HG03571 (cell line): ENCODE data around the gene MAS1L.

Experiments
- ATAC-seq: cut with Tn5 transposase; IDR thresholded peaks from one replicate; pipeline ENCODE4 v1.9.1; 2021; ENCODE audit not compliant: unreplicated experiment

MAS1L gene, protein sequence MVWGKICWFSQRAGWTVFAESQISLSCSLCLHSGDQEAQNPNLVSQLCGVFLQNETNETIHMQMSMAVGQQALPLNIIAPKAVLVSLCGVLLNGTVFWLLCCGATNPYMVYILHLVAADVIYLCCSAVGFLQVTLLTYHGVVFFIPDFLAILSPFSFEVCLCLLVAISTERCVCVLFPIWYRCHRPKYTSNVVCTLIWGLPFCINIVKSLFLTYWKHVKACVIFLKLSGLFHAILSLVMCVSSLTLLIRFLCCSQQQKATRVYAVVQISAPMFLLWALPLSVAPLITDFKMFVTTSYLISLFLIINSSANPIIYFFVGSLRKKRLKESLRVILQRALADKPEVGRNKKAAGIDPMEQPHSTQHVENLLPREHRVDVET

DNA sequence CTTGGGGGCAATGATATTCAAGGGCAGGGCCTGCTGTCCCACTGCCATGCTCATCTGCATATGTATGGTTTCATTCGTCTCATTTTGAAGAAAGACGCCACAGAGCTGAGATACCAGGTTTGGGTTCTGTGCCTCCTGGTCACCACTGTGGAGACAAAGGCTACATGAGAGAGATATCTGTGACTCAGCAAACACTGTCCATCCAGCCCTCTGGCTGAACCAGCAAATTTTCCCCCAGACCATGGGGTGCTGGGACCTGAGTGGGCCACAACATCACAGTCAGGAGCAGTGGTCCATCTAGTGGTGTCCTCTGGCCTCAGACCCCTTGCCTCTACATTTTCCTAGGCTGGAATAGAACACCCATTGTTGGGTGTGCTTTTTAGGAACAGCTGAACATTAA lies at the start of gene MAS1L:
MAS1L (minus strand) TSS at position 297 of the 400 bp plus-strand sequence; CDS start at position 243, 54 bp downstream.
- ATAC-seq = no peak

DNA sequence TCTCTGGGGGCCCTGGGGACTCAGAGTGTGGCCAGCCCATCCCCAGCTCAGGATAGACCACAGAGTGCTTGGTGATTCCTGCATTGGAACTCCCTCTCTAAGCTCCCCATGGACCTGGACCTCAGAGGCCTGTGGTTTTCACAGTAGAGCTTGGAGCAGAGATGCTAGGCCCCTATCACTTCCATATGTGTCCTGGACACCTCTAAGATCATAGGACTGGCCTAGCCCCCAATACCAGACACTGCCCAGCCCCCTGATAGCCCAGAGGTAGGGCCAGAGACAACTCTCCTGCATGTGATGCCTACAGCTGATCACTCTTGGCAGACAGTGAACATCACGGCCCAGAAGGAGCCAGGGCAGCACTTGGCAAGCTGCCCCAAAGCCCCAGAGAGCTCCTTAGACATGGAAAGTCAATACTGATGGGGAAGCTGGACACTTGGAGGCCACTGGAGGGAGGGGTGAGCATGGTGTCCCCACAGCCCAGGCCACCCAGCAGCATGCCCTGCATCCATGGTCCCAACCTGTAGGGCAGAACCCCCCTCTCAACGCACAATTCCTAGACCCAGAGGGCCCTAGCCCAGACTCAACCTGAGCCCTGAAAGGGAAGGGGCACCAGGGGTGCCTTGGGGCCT lies 44.7 kb upstream of the MAS1L start:
- ATAC-seq = no peak

DNA sequence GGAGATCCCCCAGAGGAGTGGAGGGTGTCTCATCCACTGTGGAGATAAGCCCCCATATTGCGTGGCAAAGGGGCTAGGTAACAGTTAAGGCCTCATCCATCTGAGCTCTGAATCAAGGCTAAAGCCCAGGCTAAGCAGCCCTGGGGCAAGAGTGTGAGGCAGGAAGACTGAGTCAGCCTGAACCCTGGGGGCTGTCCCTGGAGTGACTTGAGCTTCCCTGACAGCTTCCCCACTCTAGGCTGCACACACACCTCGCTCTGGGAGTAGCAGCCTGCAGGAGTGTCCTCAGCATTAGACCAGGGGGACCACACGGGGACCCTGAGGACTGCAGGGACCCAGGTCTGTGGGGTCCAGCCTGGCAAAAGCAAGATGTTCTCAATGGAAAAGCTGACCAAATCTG lies 43.9 kb upstream of the MAS1L start:
- ATAC-seq = no peak

DNA sequence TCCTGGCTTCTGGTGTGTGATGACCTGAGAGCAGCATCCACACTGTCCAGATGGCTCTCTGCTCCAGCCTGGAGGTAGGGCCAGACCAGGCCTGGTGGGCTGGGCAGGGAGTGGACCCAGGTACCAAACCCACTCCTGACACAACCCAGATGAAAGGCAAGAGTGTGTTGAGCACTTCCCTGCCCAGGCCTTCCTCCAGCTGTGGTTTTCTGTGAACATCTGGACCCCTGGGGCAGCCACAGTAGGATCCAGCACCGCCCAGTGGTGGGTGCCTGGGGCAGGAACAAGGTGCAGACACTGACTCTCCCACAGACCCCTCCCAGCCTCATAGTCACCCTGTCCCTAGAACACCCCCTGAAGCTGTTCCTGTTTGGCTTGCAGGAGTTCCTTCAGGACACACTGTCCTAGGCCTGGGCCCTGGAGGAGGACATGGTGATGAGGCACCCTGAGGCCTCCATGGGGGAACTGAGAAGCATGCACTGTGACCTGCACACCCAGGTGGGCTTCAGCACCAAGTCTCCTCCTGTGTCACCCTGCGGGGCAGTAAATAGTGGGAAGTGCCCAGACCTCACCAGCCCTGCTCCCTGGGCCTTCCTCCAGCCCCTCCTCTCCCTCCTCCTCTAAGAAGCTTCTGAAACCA lies 43.0 kb upstream of the MAS1L start:
- no peak for ATAC-seq

DNA sequence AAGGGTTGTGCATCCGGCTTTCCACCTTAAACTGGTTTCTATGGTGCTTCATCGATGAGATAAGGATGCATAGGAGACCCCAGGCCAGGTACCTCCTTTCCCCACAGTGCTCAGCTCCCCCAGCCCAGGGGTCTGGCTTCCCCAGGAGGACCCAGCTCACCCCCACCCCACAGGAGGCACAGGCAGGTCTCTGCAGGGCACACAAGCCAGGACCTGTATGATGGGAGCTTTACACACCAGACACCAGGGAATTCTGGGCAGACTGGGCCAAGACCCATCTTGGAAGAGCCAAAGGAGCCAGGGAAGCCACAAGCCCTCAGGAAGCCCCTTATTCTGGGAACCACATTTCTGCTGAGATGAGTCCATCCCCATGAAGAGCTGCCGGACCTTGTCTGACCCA lies 42.2 kb upstream of the MAS1L start:
- no peak for ATAC-seq

DNA sequence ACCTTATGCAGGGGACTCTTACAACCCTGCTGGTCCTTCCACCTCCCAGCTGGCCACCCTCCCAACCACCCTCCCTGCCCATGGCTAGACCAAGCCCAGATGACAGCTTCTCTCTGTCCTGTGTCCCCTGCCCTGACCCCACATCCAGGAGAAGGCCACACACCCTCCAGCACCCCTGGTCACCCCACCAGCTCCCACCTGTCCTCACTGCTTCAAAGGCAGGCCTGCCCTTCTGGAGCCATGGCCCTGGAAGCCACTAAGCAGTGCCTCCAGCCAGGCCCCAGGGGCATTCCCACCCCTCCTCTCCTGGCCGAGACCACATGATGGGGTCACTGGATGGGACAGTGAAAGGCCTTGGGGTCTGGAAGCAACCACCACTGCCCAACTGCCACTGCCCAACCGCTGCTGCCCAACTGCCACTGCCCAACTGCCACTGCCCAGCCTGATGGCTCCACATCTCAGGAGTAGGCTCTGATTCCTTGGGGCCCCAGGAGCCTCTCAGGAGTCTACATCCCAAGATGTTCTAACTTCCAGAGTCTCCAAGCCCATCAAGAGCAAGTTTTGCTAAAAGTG lies 41.3 kb upstream of the MAS1L start:
- no peak for ATAC-seq

DNA sequence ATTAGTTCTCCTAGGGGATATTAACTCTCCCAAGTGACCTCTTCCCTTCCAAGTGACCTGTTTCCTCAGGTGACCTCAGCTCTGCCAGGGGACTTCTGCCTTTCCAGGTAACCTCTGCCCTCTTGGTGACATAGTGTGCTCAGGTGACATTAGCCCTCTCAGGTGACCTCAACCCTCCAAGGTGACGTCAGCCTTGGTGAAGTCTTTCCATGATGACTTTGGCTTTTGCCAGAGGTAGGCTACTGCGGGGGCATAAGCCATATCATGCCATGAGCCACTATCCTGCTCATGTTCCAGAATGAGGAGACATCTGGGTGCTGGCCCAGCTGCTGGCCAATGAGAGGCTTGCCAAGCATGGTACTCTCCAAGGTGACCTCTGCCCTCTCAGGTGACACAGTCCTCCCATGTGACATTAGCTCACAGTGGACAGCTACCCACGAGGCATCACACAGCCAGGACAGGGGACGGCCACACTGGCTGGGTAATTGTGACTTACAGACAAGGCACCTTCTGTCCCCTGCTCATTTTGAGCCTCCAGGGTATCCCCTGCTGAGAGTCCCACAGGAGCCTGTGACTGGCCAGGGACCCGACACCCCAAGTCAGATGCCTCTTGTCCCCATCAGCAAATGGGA lies 40.7 kb upstream of the MAS1L start:
- no peak for ATAC-seq

DNA sequence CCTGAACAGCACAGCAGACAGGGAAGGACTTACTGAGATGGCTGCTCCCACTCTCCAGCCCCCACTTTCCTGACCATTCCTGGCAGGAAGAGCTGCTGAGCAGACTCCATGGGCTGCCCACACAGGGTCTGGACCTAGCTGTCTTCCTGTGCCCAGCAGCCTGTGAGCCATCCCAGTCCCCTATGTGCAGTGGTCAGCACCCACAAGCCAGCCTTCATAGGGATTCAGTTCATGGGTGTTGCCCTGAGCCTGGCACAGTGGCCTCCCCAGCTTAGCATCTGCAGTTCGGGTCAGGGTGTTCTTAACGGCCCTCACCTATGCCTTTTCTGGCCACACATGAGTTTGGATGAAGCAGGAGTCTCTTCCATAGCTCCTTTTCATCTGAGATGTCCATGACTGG lies 39.8 kb upstream of the MAS1L start:
- no peak for ATAC-seq

DNA sequence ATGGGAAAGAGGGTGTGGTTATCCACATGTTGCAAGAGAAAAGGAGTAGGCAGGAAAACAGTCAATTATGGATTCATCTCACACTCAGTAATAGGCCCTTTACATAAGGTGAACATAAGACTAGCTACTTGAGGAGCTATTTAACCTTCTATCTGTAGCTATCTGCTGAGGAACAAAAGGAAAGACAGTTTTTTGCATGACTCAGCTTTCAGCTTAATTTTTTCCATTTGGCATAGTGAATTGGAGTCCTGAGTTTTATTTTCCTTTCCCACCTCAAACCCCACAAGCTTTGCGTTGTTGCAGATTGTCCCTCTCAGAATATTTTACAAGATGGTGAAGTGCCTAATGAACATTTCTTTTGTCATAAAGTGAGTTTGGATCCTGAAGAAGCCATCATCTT lies 39.4 kb upstream of the MAS1L start:
- ATAC-seq = no peak

DNA sequence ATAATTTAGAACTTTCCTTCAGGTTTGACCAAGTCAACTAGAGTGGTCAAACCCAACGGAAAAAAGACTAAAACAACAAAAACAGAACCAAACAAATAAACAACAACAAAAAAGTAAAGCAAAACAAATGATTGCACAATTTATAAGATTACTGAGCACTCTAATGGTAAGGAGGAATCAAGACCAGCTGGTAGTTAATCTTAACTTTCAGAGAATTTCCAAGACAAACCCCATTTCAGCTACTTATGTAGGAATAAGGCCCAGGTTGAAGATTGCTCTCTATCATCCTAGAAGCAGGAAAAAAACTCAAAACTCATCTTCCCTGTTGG lies 37.5 kb upstream of the MAS1L start:
- ATAC-seq = no peak

DNA sequence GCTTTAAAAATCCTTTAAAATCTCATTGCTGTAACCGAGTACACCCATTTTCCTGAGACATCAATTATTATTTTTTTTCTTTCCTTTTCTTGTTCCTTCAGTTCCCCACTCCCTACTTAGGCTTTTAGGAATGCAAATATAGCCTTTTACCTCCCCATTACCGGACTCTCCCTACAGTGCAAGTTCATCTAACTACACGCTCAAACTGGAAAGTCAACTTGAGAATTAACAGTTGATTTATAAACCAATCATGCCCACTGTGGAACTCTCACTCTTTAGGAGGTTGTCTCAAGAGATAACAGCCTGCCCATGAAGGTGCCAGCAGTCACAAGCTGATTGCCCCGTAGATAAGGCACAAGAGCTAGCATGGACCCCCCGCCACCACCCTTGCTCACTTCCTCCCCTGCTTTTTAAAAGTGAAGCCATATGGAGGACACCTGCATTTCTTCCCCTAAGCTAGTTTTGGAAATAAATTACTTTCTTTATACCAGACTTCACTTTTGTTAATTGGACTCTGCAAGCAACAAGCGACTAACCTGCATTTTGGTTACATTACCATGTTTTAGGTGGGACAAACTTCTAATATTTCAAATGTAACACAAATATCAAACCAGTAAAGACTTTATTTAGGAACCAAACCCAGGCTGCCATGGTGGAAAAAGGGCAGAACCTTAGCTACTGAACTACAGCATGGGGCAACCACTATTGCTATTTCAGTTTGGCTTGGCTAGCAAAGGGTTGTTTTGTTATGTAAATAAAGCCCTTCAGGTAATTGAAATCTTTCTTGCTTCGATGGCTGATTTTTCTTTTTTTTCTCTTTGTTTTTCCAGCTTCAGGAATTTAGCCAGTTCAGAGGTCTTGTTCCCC lies 36.9 kb upstream of the MAS1L start:
- no peak for ATAC-seq

DNA sequence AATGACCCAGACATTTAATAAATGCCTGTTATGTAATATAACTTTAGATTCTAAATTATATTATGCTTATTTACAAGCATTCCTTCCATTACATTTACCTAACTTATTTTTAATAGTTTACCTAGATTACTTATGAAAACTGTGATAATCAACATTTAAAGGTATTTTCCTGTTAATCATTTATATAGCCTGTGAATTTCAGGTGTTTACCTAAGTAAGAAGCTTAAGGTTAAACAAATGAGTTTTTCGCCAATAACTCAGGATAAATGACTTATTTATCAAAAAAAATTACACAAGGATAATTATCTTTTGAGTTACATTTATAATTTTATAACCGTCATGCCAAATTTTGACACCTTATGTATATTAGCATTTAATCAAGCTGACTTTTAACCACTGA lies 36.3 kb upstream of the MAS1L start:
- no peak for ATAC-seq

DNA sequence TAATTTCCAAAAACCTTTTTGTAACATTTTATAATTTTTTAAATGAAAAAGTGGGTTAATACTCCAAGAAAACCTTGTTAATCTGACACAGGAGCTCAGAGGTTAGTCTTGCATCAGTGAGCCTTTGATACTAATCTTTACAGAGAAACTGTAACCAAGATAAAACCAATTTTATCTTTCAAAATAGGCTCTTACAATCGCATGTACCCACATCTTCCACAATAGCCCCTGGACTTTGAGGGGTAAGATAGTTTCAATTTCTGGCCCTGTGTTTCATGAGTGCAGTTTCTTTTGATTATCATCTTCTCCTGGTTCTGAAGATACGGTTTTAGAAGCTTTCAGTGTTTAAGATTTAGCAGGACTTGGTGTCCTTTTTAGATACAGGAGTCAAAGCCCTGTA lies 34.5 kb upstream of the MAS1L start:
- ATAC-seq = no peak

DNA sequence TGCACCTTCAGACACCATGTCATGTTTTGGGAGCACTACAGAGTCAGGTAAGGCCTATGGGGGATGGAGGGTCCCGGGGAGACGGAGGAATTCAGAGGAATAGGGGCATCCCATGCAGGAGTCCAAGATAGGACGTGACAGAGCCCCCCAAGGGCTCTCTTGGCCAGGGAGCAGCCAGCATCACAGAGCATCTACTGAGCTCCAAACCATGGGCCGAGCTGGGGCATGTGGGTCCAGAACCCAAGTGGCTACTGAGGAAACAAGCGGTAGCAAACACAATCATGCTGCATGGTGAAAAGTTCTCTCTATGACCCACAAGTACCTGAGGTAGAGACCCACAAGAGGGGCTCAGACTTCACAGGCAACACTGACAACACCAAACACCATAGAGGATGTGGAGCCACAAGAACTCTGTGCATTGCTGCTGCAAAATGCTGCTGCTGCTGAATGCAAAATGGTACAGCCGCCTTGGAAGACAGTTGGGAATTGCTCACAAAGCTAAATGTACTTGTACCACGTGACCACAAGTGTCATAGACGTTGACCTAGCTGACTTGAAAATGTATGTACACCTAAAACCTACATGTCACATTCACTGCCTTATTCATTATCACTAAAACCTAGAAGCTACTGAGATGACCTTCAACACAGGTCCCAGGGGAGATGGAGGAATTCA lies 33.4 kb upstream of the MAS1L start:
- no peak for ATAC-seq

DNA sequence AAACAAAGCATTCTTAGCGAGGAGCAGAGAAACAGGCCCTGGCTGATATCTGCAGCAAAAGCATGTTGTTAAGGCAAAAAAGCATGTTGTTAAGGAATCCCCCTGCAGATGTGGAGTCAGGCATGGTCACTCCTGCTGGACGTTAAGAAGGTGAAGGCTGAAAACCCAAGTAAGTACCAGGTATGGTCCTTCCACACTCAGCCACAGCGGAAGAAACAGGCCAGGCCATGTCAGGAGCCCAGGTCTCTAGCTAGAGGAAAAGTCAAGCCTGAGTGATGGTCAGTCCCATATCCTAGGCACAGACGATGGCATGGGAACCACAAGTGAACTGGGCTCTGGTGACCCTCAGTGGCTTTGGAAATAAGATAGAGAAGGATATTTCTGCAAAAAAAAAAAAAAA lies 32.5 kb upstream of the MAS1L start:
- no peak for ATAC-seq

DNA sequence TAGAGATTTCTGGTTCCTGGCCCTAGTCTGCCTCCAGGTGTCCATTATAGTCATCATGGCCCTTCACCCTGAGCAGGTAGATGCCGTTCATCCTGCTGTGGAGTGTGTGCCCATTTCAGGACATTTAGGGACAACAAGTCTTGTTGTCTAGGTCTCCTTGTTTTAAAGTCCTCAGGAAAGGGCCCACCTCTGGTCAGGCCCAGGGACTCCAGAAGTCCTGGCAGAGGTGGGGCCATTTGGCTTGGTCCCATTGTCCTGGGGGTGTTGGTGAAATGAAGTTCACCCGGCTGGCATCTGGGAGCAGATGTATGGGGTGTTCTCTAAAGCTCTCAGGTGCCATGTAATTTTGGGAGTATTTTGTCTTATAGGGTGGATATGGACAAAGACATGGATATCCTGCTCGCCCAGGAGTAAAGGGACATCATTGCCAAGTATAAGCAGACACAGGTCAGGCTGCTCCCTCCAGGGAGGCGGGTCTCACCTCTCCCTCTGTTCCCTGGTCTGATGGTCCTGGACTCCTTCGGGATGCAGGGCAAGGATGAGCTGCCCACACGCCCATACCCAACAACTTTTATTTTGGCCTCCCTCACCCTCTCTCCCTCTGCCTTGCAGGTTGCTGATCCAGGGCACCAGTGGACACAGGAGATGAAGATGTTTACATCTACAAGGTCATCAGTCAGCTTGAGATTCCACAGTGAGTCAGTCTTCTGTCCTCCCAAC lies 31.7 kb upstream of the MAS1L start:
- ATAC-seq = no peak

DNA sequence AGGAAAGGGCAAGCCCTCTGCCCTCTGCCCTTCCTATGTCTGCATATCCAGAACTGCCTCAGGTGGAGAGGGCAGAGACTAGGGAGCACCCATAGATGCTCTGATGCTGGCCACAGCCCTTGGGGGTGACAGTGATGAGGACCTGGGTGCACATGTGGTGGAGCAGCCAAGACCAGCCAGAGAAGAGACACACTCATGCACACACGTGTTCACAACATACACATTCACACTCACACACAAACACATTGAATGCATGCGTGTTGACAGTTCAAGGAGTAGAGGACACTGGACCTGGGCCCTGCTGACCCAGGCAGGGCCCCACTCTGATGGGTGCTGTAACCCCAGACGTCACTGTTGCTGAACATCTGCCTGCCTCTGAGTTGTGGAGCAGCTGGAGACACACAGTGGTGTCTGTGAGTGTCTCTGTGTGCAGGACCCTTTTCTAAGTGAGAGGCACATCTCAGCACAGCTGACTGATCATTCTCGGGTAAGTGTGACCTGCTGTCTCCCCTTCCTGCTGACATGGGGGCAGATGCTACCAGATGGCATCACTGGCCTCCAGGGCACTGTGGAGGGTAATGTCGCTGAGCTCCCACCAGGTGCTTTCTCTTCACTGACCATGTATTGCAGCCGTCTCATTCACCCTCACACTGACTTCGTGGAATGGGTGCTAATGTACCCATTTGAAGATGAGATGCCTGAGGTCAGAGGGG lies 30.1 kb upstream of the MAS1L start:
- no peak for ATAC-seq

DNA sequence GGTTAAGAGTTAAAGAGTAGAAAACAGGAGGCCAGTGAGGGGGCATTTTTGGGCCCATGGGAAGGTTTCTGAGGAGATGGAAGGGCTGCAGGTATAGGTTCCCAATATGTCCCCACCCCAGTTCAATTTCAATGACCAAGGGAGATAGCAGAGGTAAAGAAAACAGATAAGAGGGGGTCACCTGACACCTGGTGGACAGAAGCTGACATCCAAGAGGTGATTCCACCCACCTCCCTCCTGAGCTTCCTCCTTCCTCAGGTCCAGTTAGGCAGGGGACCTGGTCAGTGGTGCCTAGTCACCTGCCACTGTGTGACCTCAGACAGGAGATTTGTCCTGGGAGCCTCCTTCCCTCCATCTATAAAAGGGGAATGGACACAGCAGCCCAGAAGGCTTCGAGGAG lies 29.5 kb upstream of the MAS1L start:
- no peak for ATAC-seq

DNA sequence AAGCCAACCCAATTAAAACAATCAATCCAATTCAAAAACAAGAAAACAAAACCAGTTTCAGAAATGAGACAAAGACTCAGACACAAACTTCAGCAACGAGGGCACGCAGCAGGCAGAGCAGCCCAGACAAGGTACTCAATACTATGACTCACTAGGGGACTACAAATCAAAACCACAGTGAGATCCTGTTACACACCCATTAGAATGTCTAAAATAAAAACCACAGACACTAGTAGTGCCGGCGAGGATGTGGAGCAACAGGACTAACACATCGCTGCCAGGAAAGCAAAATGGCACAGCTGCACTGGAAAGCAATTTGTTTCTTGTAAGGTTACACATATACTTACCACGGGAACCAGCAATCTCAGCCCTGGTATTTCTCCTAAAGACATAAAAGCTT lies 28.4 kb upstream of the MAS1L start:
- no peak for ATAC-seq
